Activated naive CD4-positive, alpha-beta T cell treated with anti-CD3 and anti-CD28 coated beads, Interleukin-2, amount 10 ng/mL, durations not matched to agents 7 days and 5 days (primary cell): ENCODE measurements around the gene KRTAP5-6.
"Not testable (repeated sequence)": the region's sequence is repeated elsewhere in the genome, so short reads cannot be mapped to it uniquely, and the experiment has no call there.

Experiments
- CTCF ChIA-PET: fragments of 350-600 bp; sonication (Branson Sonifier 250); formaldehyde crosslinking; loops from one replicate; lab custom pipeline; 2021; ENCODE audit warnings: antibody characterized with exemption; lab: Charles Lee
- DNase-seq: peaks from one replicate; pipeline ENCODE4 v3.0.0-alpha.2; 2020
- H3K27ac Mint-ChIP-seq: one replicate; pipeline ENCODE4 v1.8.0; 2021; ENCODE audit warnings: mild to moderate bottlenecking, moderate library complexity, mixed read lengths
- H3K27me3 Mint-ChIP-seq: one replicate; pipeline ENCODE4 v1.8.0; 2021; ENCODE audit warnings: mild to moderate bottlenecking, mixed read lengths
- H3K36me3 Mint-ChIP-seq: one replicate; pipeline ENCODE4 v1.8.0; 2021; ENCODE audit warnings: mixed read lengths
- H3K4me1 Mint-ChIP-seq: one replicate; pipeline ENCODE4 v1.8.0; 2021; ENCODE audit warnings: mixed read lengths
- H3K4me3 Mint-ChIP-seq: one replicate; pipeline ENCODE4 v1.8.0; 2021; ENCODE audit warnings: mild to moderate bottlenecking, moderate library complexity, mixed read lengths
- H3K9me3 Mint-ChIP-seq: one replicate; pipeline ENCODE4 v1.8.0; 2021; ENCODE audit warnings: mixed read lengths

The KRTAP5-6 gene

DNA sequence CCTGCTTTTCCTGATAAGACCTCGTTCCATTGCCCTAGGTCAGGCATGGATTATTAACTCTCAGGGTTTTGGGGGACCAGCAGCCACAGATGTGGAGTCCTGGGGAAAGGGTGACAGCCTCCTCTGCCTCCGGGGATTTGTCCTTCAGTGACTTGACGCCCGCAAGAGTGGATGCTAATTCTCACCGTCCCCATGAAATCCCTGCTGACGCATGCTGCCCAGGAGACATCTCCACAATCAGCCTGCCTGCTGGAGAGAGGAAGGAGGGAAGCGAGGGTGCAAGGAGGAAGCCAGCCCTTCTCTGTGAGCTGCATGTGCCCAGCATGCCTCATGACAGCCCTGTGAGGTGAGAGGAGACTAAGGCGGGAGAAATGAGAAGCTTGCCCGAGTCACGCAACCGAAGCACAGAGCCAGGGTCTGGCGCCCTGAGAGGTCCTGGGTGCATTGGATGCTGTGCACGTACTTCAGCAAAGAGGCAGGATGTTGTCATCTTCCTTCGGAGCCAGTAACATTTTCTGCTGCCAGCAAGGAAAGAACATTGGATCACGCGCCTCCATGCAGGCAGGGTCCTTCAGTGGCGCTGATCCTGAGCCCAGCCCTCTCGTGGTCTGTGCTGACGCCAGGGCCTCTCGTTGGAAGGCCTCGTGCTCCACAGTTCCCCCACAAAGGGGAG, 27.3 kb upstream of the KRTAP5-6 start:
- no peak overlapping the region for H3K4me3 Mint-ChIP-seq

DNA sequence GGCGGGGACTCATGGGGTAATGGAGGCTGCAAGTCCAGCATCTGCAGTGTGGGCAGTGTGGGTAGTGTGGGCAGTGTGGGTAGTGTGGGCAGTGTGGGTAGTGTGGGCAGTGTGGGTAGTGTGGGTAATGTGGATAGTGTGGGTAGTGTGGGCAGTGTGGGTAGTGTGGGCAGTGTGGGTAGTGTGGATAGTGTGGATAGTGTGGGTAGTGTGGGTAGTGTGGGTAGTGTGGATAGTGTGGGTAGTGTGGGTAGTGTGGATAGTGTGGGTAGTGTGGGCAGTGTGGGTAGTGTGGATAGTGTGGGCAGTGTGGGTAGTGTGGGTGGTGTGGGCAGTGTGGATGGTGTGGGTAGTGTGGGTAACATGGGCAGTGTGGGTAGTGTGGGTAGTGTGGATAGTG, 26.5 kb upstream of the KRTAP5-6 start:
- not testable (repeated sequence) for H3K27ac Mint-ChIP-seq, H3K9me3 Mint-ChIP-seq

More for the DNA sequence above, 27.3 kb upstream of the KRTAP5-6 start:
- Mint-ChIP-seq H3K36me3 (no peaks in the 10 kb centered on the region), H3K4me1 (no peaks in the 10 kb centered on the region), H3K27me3 (peaks cover 49% of the 10 kb centered on the region), H3K27ac (no peak overlapping the region), H3K9me3 (no peaks in the 10 kb centered on the region)
- DNase-seq = no peak
- CTCF ChIA-PET = interaction anchor here (1.1 kb wide), 1 partner anchor 17 kb away, joined by 5 read pairs; no protein-coding TSS in a partner anchor

DNA sequence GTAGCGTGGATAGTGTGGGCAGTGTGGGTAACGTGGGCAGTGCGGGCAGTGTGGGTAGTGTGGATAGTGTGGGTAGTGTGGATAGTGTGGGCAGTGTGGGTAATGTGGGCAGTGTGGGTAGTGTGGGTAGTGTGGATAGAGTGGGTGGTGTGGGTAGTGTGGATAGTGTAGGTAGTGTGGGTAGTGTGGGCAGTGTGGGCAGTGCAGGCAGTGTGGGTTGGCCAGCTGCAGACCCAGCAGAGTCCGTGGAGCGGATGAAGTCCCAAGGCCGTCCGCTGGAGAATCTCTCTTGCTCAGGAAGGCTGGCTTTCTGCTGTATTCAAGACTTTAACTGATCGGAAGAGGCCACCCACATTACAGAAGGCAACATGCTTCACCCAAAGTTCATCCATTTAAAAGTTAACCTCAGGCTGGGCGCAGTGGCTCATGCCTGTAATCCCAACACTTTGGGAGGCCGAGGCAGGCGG, 26.1 kb upstream of the KRTAP5-6 start:
- no peak for DNase-seq
- Mint-ChIP-seq H3K4me1 (no peaks in the 10 kb centered on the region), H3K9me3 (no peaks in the 10 kb centered on the region), H3K36me3 (no peaks in the 10 kb centered on the region), H3K27me3 (peaks cover 52% of the 10 kb centered on the region), H3K4me3 (no peak overlapping the region), H3K27ac (no peak overlapping the region)
- CTCF ChIA-PET = no interaction called here

More for the DNA sequence above, 26.5 kb upstream of the KRTAP5-6 start:
- not testable (repeated sequence) for H3K36me3 Mint-ChIP-seq, H3K4me3 Mint-ChIP-seq, H3K4me1 Mint-ChIP-seq, DNase-seq
- CTCF ChIA-PET = interaction anchor here (1.1 kb wide), 1 partner anchor 18 kb away, joined by 5 read pairs; no protein-coding TSS in a partner anchor
- peaks cover 49% of the 10 kb centered on the region for H3K27me3 Mint-ChIP-seq

DNA sequence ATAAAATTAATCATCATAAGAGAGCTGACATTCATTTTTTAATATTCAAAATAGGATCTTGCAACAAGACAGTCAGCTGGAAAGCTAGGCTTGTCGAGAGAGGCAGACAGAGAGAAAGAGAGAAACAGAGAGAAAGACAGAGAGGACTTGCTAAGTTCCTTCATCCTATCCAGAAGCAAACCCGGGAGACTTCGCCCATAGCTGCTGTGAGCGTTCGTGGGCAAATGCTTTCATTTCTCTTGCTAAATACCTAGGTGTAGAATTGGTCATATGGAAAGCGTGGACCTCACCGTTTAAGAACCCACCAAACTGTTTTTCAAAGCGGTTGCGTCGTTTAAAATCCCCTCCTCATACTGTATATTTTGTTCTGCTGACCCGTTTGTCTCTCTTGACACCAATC, 25.3 kb upstream of the KRTAP5-6 start:
- H3K36me3 Mint-ChIP-seq = no peaks in the 10 kb centered on the region
- DNase-seq = no peak
- no peak overlapping the region for H3K27ac Mint-ChIP-seq
- CTCF ChIA-PET = no interaction called here
- peaks cover 55% of the 10 kb centered on the region for H3K27me3 Mint-ChIP-seq
- H3K4me3 Mint-ChIP-seq = no peak overlapping the region
- no peaks in the 10 kb centered on the region for H3K9me3 Mint-ChIP-seq
- no peaks in the 10 kb centered on the region for H3K4me1 Mint-ChIP-seq

DNA sequence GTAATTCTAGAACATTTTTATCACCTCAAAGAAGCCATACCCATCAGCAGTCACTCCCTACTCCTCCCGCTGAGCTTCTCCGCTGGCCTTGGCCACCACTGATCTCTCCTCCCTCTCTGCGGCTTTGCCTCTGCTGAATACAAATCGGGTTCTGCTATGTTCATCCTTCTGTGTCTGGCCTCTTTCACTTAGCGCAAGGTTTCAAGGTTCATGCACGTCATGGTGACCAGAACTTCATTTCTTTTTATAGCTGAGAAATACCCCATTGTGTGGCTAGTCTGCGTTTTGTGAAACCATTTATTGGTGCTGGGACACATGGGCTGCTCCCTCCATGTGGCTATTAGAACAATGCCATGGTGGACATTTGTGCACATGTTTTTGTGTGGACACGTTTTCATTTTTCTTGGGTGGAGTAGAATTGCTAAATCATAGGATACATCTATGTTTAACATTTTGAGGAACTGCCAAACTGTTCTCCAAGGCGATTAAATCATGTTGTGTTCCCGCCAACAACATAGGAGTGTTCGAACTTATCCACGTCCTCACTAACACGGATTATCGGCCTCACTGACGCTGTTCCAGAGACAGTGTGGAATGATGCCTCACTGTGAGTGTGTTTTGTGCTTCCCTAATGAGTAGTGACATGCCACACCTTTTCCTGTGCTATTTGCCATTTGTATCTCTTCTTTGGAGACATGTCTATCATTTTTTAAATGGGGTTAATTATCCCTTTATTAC, 24.2 kb upstream of the KRTAP5-6 start:
- Mint-ChIP-seq H3K4me3 (no peak overlapping the region), H3K27ac (no peak overlapping the region), H3K27me3 (peaks cover 55% of the 10 kb centered on the region), H3K4me1 (no peaks in the 10 kb centered on the region), H3K36me3 (no peaks in the 10 kb centered on the region), H3K9me3 (no peaks in the 10 kb centered on the region)
- DNase-seq = no peak
- CTCF ChIA-PET = no interaction called here

DNA sequence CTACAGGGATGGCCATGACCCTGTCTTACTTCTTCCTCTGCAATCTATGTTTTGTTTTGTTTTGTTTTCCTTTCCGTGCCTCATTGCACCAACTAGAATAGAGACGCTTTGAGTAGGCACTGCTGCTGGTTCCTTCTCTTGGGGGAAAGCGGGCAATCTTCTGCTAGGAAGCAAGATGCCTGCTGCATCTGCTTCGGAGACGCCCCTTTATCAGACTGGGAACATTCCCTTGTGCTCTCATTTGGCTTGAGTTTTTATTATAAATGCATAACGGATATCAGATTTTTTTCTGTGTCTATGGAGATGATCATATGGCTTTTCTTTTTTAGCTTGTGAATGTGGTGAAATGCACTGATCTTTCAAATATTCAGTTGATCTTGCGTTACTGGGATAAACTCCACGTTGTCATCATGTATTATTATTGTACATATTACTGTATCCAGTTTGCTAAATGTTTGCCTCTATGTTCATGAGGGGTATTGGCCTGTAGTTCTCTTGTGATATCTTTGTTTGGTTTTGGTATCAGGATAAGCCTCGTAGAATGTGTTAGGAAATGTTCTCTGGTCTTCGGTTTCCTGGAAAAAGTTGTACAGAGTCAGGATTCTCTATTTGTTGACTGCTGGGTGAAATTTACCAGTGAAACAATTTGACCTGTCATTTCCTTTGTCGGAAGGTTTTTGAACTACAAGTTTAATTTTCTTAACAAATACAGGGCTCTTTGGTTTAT, 23.4 kb upstream of the KRTAP5-6 start:
- Mint-ChIP-seq H3K27me3 (peaks cover 53% of the 10 kb centered on the region), H3K4me3 (no peak overlapping the region), H3K4me1 (no peaks in the 10 kb centered on the region), H3K36me3 (no peaks in the 10 kb centered on the region), H3K27ac (no peak overlapping the region), H3K9me3 (no peaks in the 10 kb centered on the region)
- no peak for DNase-seq
- CTCF ChIA-PET = no interaction called here

DNA sequence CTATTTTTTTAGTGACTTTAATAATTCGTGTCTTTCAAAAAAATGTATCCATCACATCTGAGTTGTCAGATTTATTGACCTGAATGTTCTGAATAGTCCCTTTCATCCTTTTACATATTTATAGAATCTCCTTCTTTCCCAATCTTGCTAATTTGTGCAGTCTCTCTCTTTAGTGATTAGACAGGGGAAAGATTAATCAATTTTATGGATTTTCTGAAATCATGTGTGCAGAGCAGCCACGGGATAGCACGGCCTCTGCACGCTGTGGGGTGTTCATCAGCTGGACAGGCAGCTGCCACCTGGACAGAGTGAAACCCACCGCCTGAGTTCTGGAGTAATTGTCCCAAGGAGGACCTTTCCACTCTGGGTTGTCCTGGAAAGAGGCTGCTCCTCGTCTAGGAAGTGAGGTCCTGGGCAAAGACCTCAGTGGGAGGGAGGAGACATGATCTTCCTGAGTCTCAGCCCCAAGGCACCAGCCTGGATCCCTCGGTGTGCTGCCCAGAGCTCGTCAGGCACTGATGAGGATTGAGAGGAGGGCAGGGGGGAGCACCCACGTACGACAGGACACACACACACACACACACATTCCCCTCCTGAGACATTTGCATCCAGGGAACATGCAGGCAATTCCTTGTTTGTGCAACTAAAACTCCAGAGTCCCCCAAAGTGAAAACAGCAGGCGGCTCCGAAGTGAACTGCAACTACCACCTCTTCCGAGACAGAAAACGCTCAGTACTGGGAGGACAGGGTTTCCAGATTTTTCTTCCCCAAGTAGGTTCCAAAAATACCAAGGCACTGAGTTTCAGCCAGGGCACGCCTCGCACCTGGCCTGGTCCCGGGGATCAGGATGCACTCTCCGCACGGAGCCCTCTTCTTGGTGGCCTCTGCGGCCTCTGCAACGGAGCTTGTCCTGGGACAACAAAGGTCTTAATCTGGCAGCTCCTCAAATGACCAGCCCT, 22.5 kb upstream of the KRTAP5-6 start:
- no peak for DNase-seq
- CTCF ChIA-PET = no interaction called here
- Mint-ChIP-seq H3K4me3 (no peak overlapping the region), H3K9me3 (no peaks in the 10 kb centered on the region), H3K27me3 (peaks cover 45% of the 10 kb centered on the region), H3K36me3 (no peaks in the 10 kb centered on the region), H3K4me1 (no peaks in the 10 kb centered on the region), H3K27ac (no peak overlapping the region)

DNA sequence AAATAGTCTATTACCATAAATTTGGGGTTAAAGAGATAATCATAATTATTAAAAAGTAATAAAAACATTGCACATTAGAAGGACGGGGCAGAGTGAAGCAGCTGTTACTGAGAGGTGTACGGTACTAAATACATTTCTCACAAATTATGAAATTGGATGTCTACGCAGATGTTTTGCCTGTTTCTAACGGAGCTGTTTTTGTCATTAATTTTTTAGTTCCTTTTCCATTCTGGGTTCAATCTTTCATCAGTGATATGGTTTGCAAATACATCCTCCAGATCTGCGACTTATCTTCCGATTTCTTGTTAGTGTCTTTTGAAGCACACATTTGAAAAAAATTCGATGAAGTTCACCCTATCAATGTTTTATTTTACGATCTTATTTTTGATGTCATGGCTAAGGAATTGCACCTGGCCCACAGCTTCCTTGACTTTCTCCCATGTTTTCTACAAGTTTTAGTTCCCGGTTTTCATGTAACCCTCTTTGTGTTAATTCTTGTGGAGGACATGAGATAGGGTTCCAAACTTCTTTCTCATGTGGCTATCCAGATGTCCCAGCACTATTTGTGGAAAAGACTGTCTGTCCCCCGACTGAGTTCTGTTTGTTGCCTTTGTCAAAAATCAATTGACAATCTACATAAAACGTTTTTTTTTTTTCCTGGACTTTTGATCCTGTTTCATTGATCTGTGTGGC, 21.3 kb upstream of the KRTAP5-6 start:
- CTCF ChIA-PET = no interaction called here
- no peak overlapping the region for H3K4me3 Mint-ChIP-seq
- H3K36me3 Mint-ChIP-seq = no peaks in the 10 kb centered on the region
- peaks cover 35% of the 10 kb centered on the region for H3K27me3 Mint-ChIP-seq
- DNase-seq = no peak
- H3K9me3 Mint-ChIP-seq = no peaks in the 10 kb centered on the region
- no peaks in the 10 kb centered on the region for H3K4me1 Mint-ChIP-seq
- H3K27ac Mint-ChIP-seq = no peak overlapping the region

DNA sequence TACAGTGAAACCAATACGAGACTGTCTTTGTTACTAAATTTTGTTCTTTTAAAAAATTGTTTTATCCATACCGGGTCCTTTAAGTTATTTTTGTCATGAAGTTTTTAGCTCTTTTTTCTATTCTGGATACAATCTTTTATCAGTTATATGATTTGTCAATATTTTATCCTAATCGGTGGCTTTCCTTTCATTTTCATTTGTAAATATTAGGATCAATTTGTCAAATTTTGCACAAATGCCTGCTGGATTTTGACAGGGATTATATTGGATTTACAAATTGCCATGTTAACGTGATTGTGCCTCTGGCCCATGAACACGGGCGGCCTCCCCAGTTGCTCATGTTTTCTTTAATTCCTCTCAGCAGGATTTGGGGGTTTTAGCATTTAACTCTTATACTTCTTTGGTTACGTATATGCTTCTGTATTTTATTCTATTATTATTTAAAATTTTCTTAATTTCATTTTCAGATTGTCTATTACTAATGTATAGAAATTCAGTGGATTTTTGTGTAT, 20.7 kb upstream of the KRTAP5-6 start:
- CTCF ChIA-PET = no interaction called here
- peaks cover 31% of the 10 kb centered on the region for H3K27me3 Mint-ChIP-seq

DNA sequence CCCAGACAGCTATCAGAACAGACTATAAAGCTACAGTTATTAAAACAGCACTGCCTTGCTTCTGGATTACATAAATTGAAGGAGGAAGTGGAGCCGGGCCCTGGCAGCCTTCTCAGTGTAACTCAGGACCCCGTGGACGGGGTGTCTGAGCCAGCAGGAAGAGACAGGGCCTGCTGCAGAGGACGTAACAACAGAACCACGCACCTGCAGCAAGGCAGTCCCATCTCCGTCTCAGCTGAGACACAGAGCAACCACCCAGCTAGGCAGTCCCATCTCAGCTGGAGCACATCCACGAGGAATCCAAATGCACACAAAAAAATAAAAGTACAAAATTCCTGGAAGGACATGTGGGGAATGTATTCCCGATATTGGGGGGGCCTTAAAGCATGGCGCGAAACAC, 17.1 kb upstream of the KRTAP5-6 start:
- CTCF ChIA-PET = interaction anchor here (0.6 to 2.7 kb wide), 3 partner anchors 11 to 14 kb away, joined by 3 to 15 read pairs (median 6); no protein-coding TSS in a partner anchor
- Mint-ChIP-seq H3K4me1 (no peaks in the 10 kb centered on the region), H3K4me3 (no peak overlapping the region), H3K27me3 (peaks cover 19% of the 10 kb centered on the region), H3K9me3 (no peaks in the 10 kb centered on the region), H3K27ac (no peak overlapping the region), H3K36me3 (no peaks in the 10 kb centered on the region)
- no peak for DNase-seq

More for the DNA sequence above, 20.7 kb upstream of the KRTAP5-6 start:
- Mint-ChIP-seq H3K36me3 (no peaks in the 10 kb centered on the region), H3K4me3 (no peak overlapping the region), H3K27ac (no peak overlapping the region), H3K9me3 (no peaks in the 10 kb centered on the region), H3K4me1 (no peaks in the 10 kb centered on the region)
- DNase-seq = no peak

DNA sequence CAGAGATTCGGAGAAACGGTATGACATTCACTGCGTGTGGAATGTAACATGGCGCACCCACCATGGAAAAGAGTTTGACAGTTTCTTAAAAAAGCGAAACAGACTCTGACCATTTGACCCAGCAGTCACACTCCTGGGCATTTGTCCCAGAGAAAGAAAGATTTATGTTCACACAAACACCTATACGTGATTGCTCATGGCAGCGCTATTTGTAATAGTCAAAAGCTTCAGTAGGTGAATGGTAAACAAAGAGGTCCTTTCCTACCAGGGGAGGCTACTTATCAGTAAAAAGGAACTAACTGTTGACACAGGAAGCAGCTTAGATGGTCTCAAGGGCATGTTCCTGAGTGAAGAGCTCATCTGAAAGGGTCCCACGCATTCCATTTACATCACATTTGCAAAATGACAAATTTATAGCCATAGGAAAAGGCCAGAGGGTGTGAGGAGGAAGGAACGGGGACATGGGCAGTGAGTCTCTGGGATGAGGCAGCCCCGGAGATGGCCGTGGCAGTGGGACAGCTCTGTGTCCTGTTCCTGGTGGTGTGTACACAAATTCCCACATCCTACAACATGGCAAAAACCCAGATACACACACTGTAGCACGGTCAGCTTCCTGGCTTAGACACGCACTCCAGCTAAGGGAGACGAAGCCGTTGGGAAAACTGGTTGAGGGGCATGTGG, 14.6 kb upstream of the KRTAP5-6 start:
- Mint-ChIP-seq H3K27ac (no peak overlapping the region), H3K36me3 (no peaks in the 10 kb centered on the region), H3K9me3 (no peaks in the 10 kb centered on the region), H3K4me1 (no peaks in the 10 kb centered on the region), H3K27me3 (peaks cover 11% of the 10 kb centered on the region), H3K4me3 (no peak overlapping the region)
- CTCF ChIA-PET = interaction anchor here (0.6 to 3.1 kb wide), 5 partner anchors 12 to 69 kb away, joined by 3 to 10 read pairs (median 4); no protein-coding TSS in a partner anchor
- DNase-seq = no peak

DNA sequence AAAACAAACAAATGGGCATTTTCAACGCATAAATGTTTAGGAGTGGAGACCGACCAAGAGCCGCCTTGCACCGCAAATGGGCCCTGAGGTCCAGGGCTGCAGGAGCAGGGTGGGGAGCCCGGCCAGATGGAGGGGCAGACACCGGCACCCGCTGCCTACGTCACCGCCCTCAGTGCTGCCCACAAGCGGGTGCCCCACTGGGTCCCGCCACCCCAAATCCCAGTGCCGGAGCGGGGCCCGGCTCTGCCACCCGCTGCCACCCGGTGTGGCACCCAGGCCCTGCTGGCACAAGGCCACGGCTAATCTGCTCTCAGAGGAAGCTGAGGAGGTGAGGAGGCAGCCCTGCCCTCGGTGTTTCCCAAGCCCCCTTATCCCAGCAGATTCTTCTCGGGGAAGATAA, 13.8 kb upstream of the KRTAP5-6 start:
- not testable (repeated sequence) for DNase-seq, H3K27ac Mint-ChIP-seq, H3K36me3 Mint-ChIP-seq, H3K4me1 Mint-ChIP-seq, H3K4me3 Mint-ChIP-seq, H3K9me3 Mint-ChIP-seq, H3K27me3 Mint-ChIP-seq
- CTCF ChIA-PET = interaction anchor here (1.1 to 3.1 kb wide), 2 partner anchors 28 to 30 kb away, joined by 4 to 10 read pairs; no protein-coding TSS in a partner anchor
